ENCODE measurements around the gene SNAP47.

Gene SNAP47

GRCh38 chr1:227805606-227806197 is 70.5 kb downstream of the SNAP47 start:
- DNase-seq, result no peak

- DNase-seq, result no peak
Observed at GRCh38 chr1:227808566-227808965, 73.3 kb downstream of the SNAP47 start.

- DNase-seq, result no peak
Observed at GRCh38 chr1:227809026-227809425, 73.8 kb downstream of the SNAP47 start.

GRCh38 chr1:227813962-227814361 is 78.7 kb downstream of the SNAP47 start:
- DNase-seq, result no peak

- DNase-seq, result no peak
Observed at GRCh38 chr1:227815468-227816409, 80.5 kb downstream of the SNAP47 start, which contains the start of gene PRSS38. TSS of gene PRSS38 (plus strand) at chr1:227815675. CDS start at chr1:227815717, 42 bp downstream.

GRCh38 chr1:227816750-227817446 is 81.7 kb downstream of the SNAP47 start:
- no peak for DNase-seq

GRCh38 chr1:227823537-227823936 is 88.3 kb downstream of the SNAP47 start:
- DNase-seq, result no peak

GRCh38 chr1:227824204-227824603 is 89.0 kb downstream of the SNAP47 start:
- no peak for DNase-seq

GRCh38 chr1:227828786-227829185 is 93.6 kb downstream of the SNAP47 start:
- DNase-seq, result no peak

All from NCI-H510A (cell line).